Umbilical cord (tissue), 2 donors: ENCODE results near the gene P3H4. TPM values are rescaled to one million over a fixed set of nuclear protein-coding genes. Genes with fewer than 3 reads are reported as not detected.

Experiments used
- DNase-seq: peaks from one replicate; pipeline ENCODE4 v3.0.0-alpha.2; 2015; ENCODE audit warnings: low spot score
- total RNA-seq: library from RNA; depleted of rRNA; stranded (reverse); fragments of >200 nt; gene quantifications from one replicate; pipeline ENCODE4 v1.2.3, GENCODE V29; 2014; ENCODE audit warnings: low replicate concordance; ENCODE audit not compliant: insufficient read depth

Gene P3H4
- total RNA-seq, 1 donor from 2014 or later = 94.9 TPM

- no peak for DNase-seq
Measured at GRCh38 chr17:41771389-41772206, 40.2 kb downstream of the P3H4 start.

GRCh38 chr17:41769985-41770384 lies 41.8 kb downstream of the P3H4 start:
- no peak for DNase-seq

GRCh38 chr17:41769346-41769862 lies 42.3 kb downstream of the P3H4 start:
- DNase-seq = no peak

GRCh38 chr17:41768682-41769288 lies 43.0 kb downstream of the P3H4 start:
- DNase-seq = no peak

GRCh38 chr17:41767324-41768042 lies 44.3 kb downstream of the P3H4 start:
- no peak for DNase-seq

- no peak for DNase-seq
Measured at GRCh38 chr17:41766135-41766534, 45.6 kb downstream of the P3H4 start.

- DNase-seq = no peak
Measured at GRCh38 chr17:41763327-41763726, 48.4 kb downstream of the P3H4 start.

GRCh38 chr17:41762841-41763240 lies 48.9 kb downstream of the P3H4 start:
- DNase-seq = no peak

- no peak for DNase-seq
Measured at GRCh38 chr17:41762391-41762790, 49.4 kb downstream of the P3H4 start.

GRCh38 chr17:41760878-41761277 lies 50.9 kb downstream of the P3H4 start:
- no peak for DNase-seq

GRCh38 chr17:41758601-41759000 lies 53.1 kb downstream of the P3H4 start:
- DNase-seq = no peak

- no peak for DNase-seq
Measured at GRCh38 chr17:41754066-41754465, 57.7 kb downstream of the P3H4 start.

Other genes with a start within 250 kb of the P3H4 start
- not detected for gene KRT9, start 239.9 kb downstream of the P3H4 start, total RNA-seq
- 212 TPM for gene KRT14, start 225.1 kb downstream of the P3H4 start, total RNA-seq
- gene KRT16, start 199.2 kb downstream of the P3H4 start, total RNA-seq = 5.5 TPM
- 762 TPM for gene KRT17, start 187.4 kb downstream of the P3H4 start, total RNA-seq
- gene EIF1, start 123.1 kb downstream of the P3H4 start, total RNA-seq = 146 TPM
- gene GAST, start 99.6 kb downstream of the P3H4 start, total RNA-seq = not detected
- gene HAP1, start 77.3 kb downstream of the P3H4 start, total RNA-seq = 0.24 TPM
- 58.3 TPM for gene JUP, start 25.2 kb downstream of the P3H4 start, total RNA-seq
- 317 TPM for gene FKBP10, start 1.1 kb upstream of the P3H4 start, total RNA-seq
- gene NT5C3B, start 24.3 kb upstream of the P3H4 start, total RNA-seq = 50.1 TPM
- gene KLHL10, start 25.9 kb upstream of the P3H4 start, total RNA-seq = 1.7 TPM
- gene KLHL11, start 53.5 kb upstream of the P3H4 start, total RNA-seq = 31.5 TPM
- 66.2 TPM for gene ACLY, start 107.0 kb upstream of the P3H4 start, total RNA-seq
- gene ODAD4, start 118.7 kb upstream of the P3H4 start, total RNA-seq = not detected
- 28.6 TPM for gene CNP, start 154.8 kb upstream of the P3H4 start, total RNA-seq
- gene DNAJC7, start 205.5 kb upstream of the P3H4 start, total RNA-seq = 60.9 TPM
- 41.2 TPM for gene NKIRAS2, start 208.1 kb upstream of the P3H4 start, total RNA-seq
- 1.2 TPM for gene C17orf113, start 238.7 kb upstream of the P3H4 start, total RNA-seq